GM12878 (cell line): ENCODE data around the gene ACACB. TPM values are rescaled to one million over a fixed set of nuclear protein-coding genes. Genes with fewer than 3 reads are reported as not detected.

Source experiments
- ATAC-seq: fragments of 200-7000 bp; cut with Tn5 transposase; 3 replicates; pipeline ENCODE4 v1.9.1; 2020; ENCODE audit warnings: mild to moderate bottlenecking, moderate library complexity
- BruUV-seq: library from RNA; stranded (reverse); fragments of 400-500 nt; replicated peaks from 2 replicates; lab custom pipeline; 2021; lab: Mats Ljungman, UMichigan
- CTCF ChIA-PET: fragments of 300-600 bp; sonication (Branson Sonifier 250); formaldehyde crosslinking; extraction: SDS; loops from one replicate; lab custom pipeline; 2021; ENCODE audit warnings: inconsistent platforms; lab: Yijun Ruan, JAX
- POLR2A ChIA-PET: fragments of 350-600 bp; formaldehyde crosslinking; extraction: SDS; loops from one replicate; lab custom pipeline; 2021; ENCODE audit warnings: inconsistent platforms; lab: Charles Lee
- RAD21 ChIA-PET: fragments of 300-600 bp; sonication (Branson Sonifier 250); formaldehyde crosslinking; loops from one replicate; lab custom pipeline; 2023; ENCODE audit warnings: antibody characterized with exemption; ENCODE audit not compliant: unreplicated experiment; lab: Charles Lee
- SMC1A ChIA-PET: fragments of 300-600 bp; sonication (Branson Sonifier 250); formaldehyde crosslinking; loops from one replicate; lab custom pipeline; 2023; ENCODE audit not compliant: unreplicated experiment, uncharacterized antibody; lab: Charles Lee
- DNase-seq: peaks from one replicate; pipeline ENCODE4 v3.0.0-alpha.2; 2011; ENCODE audit warnings: low read depth, low spot score
- FAIRE-seq: peaks from 3 replicates; lab custom pipeline; 2011; peaks lifted over from hg19 to GRCh38; lab: Jason Lieb, UNC
- H2AFZ ChIP-seq: 2 replicates; pipeline ENCODE4 v1.6.0; 2011; ENCODE audit warnings: low read depth, low read length, control low read depth; ENCODE audit not compliant: control insufficient read depth
- H3K27ac ChIP-seq: 2 replicates; pipeline ENCODE4 v1.5.1; 2011; ENCODE audit warnings: control low read depth; ENCODE audit not compliant: control insufficient read depth, insufficient read depth
- H3K27me3 ChIP-seq, 2 experiments: replicated peaks in 1 of 2; 2 replicates each; pipeline versions ENCODE4 v1.6.0 to v1.6.1; 2011; ENCODE audit warnings: low read length in 1 of 2; ENCODE audit not compliant: control insufficient read depth in 2 of 2, insufficient read depth in 2 of 2
- H3K36me3 ChIP-seq, 2 experiments: 2 replicates each; pipeline ENCODE4 v1.5.1; 2011; ENCODE audit warnings: low read length in 1 of 2; ENCODE audit not compliant: control insufficient read depth in 2 of 2, insufficient read depth in 2 of 2
- H3K4me1 ChIP-seq: 2 replicates; pipeline ENCODE4 v1.6.1; 2011; ENCODE audit warnings: mild to moderate bottlenecking, low read length, moderate library complexity, mixed read lengths; ENCODE audit not compliant: control insufficient read depth, insufficient read depth
- H3K4me2 ChIP-seq: 2 replicates; pipeline ENCODE4 v1.6.0; 2011; ENCODE audit warnings: control low read depth; ENCODE audit not compliant: control insufficient read depth, insufficient read depth
- H3K4me3 ChIP-seq: fragments of 200-600 bp; sonication (generic); 2 replicates; pipeline ENCODE4 v1.5.1; 2016
- H3K79me2 ChIP-seq: 2 replicates; pipeline ENCODE4 v1.6.0; 2011; ENCODE audit warnings: low read length; ENCODE audit not compliant: control insufficient read depth, insufficient read depth
- H3K9ac ChIP-seq: 2 replicates; pipeline ENCODE4 v1.8.0; 2011; ENCODE audit warnings: low read length, control low read depth, mixed read lengths; ENCODE audit not compliant: control insufficient read depth, insufficient read depth
- H3K9me3 ChIP-seq: replicated peaks from 3 replicates; pipeline ENCODE4 v1.5.1; 2011; ENCODE audit warnings: mild to moderate bottlenecking, low read length; ENCODE audit not compliant: control insufficient read depth, insufficient read depth
- H4K20me1 ChIP-seq: 2 replicates; pipeline ENCODE4 v1.6.0; 2011; ENCODE audit not compliant: control insufficient read depth, insufficient read depth
- BMI1 ChIP-seq: fragments of 450-650 bp; IDR thresholded peaks from 2 replicates; pipeline ENCODE4 v1.6.1; 2016; ENCODE audit warnings: mild to moderate bottlenecking, moderate library complexity, borderline replicate concordance
- EED ChIP-seq: sonication (generic); IDR thresholded peaks from 2 replicates; pipeline ENCODE4 v1.6.1; 2016; ENCODE audit warnings: antibody characterized with exemption, low read depth
- EP300 ChIP-seq, 2 experiments: fragments of 150-350 bp in 1 of 2; IDR thresholded peaks; 2 replicates each; pipeline ENCODE4 v1.6.1; 2011 to 2012; ENCODE audit warnings: low read depth in 2 of 2, low read length in 2 of 2, borderline replicate concordance in 1 of 2, improper control_type of control experiment in 1 of 2, inconsistent platforms in 1 of 2; ENCODE audit not compliant: control insufficient read depth in 1 of 2
- PRDM15 ChIP-seq: fragments of 450-650 bp; formaldehyde crosslinking; IDR thresholded peaks from 2 replicates; pipeline ENCODE4 v1.4.0; 2020; ENCODE audit warnings: mild to moderate bottlenecking, moderate library complexity
- SMARCA5 ChIP-seq: fragments of 450-650 bp; IDR thresholded peaks from 2 replicates; pipeline ENCODE4 v1.6.1; 2017; ENCODE audit warnings: mild to moderate bottlenecking
- ZNF217 ChIP-seq: fragments of 450-650 bp; IDR thresholded peaks from 2 replicates; pipeline ENCODE4 v1.6.1; 2017; ENCODE audit warnings: antibody characterized with exemption, mild to moderate bottlenecking
- WGBS: methylation state at CpG from one replicate; pipeline ENCODE4 v1.1.6; 2016; ENCODE audit warnings: low lambda C conversion rate; ENCODE audit not compliant: insufficient replicate concordance, insufficient coverage; ENCODE audit errors: missing lambda C conversion rate; 5-methylcytosine and 5-hydroxymethylcytosine counted together
- in situ Hi-C: fragments of 300-500 bp; cut with MboI; formaldehyde crosslinking; loops from 9 replicates; pipeline ENCODE4 v1.14.3; 2018; ENCODE audit warnings: mixed read lengths
- intact Hi-C: fragments of 100-400 bp; cut with micrococcal nuclease; formaldehyde crosslinking; loops from one replicate; pipeline ENCODE4 v1.14.2; 2022; ENCODE audit not compliant: unreplicated experiment
- polyA plus RNA-seq, 11 experiments: library from polyadenylated mRNA; depleted of rRNA in 4 of 11; unstranded in 6 of 11; stranded (reverse) in 5 of 11; fragments of >200 nt; fragmentation: Nextera tagmentation in 4 of 11; fragmentation: Illumina TruSeq in 1 of 11; extraction: Ambion mirVana in 4 of 11; extraction: Trizol in 1 of 11; gene quantifications; 1 replicate in 1 of 11; 2 replicates in 10 of 11; pipeline versions ENCODE4 v1.2.1 to v1.2.3, GENCODE V29; 2011 to 2016; ENCODE audit warnings: inconsistent platforms in 2 of 11, missing spikeins in 2 of 11, low read depth in 1 of 11
- total RNA-seq, 4 experiments: library from RNA; depleted of rRNA in 3 of 4; stranded (reverse); fragments of >200 nt in 3 of 4; fragmentation: Illumina TruSeq in 1 of 4; extraction: Trizol in 1 of 4; gene quantifications; 2 replicates each; pipeline versions ENCODE4 v1.2.1 to v1.2.3, GENCODE V29; 2013 to 2021
- TF ChIP-seq, protein P1 (sequence below): fragments of 450-650 bp; IDR thresholded peaks from 2 replicates; pipeline ENCODE4 v1.6.1; 2018; ENCODE audit warnings: borderline replicate concordance, mild to moderate bottlenecking; ENCODE audit not compliant: partially characterized antibody
- TF ChIP-seq, protein P2 (sequence below): fragments of 450-650 bp; IDR thresholded peaks from 2 replicates; pipeline ENCODE4 v1.6.1; 2016; ENCODE audit warnings: mild to moderate bottlenecking, moderate library complexity, borderline replicate concordance

ACACB gene
- total and polyA plus RNA-seq, 10 of the 15 experiments (the other 5 are each of a cell fraction or from before 2014, with no cell fraction given) = 0.05 to 1.9 (median 0.38) TPM; not detected in 2

DNA sequence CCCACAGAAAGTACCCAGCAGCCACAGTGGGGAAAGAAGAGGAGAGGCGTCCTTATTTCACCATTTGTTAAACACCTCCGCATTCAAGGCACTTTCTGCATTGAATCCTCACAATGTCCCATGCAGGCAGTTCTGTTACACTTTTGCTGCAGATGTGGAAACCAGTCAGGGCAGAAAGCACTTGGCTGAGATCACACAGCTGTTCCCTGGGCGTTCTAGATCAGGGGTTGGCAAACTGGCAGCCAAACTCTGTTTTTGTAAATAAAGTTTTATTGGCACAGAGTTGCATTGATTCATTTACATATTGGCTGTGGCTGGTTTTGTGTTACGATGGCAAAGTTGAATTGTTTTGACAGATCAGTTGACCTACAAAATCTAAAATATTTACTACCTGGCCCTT is 172.6 kb downstream of the ACACB start:
- FAIRE-seq = no peak

More for the DNA sequence above, 172.6 kb downstream of the ACACB start:
- 20% methylated on average over 4 of the region's 4 CpGs for WGBS
- ChIA-PET SMC1A (no interaction called here), POLR2A (no interaction called here), RAD21 (no interaction called here), CTCF (no interaction called here)
- Histone ChIP-seq H3K27me3 (peaks cover 1 to 3% of the 10 kb centered on the region in 2 experiments; a peak in 3 of 4 replicates), H3K9me3 (no peaks in the 10 kb centered on the region), H4K20me1 (no peaks in the 10 kb centered on the region), H3K36me3 (no peaks in the 10 kb centered on the region), H3K27ac (no peak overlapping the region), H3K79me2 (no peaks in the 10 kb centered on the region), H3K4me1 (no peaks in the 10 kb centered on the region), H3K4me2 (no peak overlapping the region), H3K4me3 (no peak overlapping the region), H3K9ac (no peak overlapping the region), H2AFZ (no peak overlapping the region)
- in situ Hi-C loops = no loop called here
- BruUV-seq = no TSS peak
- intact Hi-C loops = no loop called here
- no peak for ATAC-seq
- DNase-seq = no peak
- TF ChIP-seq, protein P1, sequence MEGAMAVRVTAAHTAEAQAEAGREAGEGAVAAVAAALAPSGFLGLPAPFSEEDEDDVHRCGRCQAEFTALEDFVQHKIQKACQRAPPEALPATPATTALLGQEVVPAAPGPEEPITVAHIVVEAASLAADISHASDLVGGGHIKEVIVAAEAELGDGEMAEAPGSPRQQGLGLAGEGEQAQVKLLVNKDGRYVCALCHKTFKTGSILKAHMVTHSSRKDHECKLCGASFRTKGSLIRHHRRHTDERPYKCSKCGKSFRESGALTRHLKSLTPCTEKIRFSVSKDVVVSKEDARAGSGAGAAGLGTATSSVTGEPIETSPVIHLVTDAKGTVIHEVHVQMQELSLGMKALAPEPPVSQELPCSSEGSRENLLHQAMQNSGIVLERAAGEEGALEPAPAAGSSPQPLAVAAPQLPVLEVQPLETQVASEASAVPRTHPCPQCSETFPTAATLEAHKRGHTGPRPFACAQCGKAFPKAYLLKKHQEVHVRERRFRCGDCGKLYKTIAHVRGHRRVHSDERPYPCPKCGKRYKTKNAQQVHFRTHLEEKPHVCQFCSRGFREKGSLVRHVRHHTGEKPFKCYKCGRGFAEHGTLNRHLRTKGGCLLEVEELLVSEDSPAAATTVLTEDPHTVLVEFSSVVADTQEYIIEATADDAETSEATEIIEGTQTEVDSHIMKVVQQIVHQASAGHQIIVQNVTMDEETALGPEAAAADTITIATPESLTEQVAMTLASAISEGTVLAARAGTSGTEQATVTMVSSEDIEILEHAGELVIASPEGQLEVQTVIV = no peak
- no peak for TF ChIP-seq PRDM15 (CRISPR knock-in tag)
- no peak for TF ChIP-seq EP300 (IDR thresholded peaks at IDR 0.05; ENCODE audit: borderline replicate concordance in 1 of 2, control insufficient read depth in 1 of 2, low read depth in 2 of 2, low read length in 2 of 2)
- no peak for TF ChIP-seq SMARCA5
- TF ChIP-seq, protein P2, sequence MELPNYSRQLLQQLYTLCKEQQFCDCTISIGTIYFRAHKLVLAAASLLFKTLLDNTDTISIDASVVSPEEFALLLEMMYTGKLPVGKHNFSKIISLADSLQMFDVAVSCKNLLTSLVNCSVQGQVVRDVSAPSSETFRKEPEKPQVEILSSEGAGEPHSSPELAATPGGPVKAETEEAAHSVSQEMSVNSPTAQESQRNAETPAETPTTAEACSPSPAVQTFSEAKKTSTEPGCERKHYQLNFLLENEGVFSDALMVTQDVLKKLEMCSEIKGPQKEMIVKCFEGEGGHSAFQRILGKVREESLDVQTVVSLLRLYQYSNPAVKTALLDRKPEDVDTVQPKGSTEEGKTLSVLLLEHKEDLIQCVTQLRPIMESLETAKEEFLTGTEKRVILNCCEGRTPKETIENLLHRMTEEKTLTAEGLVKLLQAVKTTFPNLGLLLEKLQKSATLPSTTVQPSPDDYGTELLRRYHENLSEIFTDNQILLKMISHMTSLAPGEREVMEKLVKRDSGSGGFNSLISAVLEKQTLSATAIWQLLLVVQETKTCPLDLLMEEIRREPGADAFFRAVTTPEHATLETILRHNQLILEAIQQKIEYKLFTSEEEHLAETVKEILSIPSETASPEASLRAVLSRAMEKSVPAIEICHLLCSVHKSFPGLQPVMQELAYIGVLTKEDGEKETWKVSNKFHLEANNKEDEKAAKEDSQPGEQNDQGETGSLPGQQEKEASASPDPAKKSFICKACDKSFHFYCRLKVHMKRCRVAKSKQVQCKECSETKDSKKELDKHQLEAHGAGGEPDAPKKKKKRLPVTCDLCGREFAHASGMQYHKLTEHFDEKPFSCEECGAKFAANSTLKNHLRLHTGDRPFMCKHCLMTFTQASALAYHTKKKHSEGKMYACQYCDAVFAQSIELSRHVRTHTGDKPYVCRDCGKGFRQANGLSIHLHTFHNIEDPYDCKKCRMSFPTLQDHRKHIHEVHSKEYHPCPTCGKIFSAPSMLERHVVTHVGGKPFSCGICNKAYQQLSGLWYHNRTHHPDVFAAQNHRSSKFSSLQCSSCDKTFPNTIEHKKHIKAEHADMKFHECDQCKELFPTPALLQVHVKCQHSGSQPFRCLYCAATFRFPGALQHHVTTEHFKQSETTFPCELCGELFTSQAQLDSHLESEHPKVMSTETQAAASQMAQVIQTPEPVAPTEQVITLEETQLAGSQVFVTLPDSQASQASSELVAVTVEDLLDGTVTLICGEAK = peak; percentile 62
- TF ChIP-seq ZNF217 = no peak
- no peak for TF ChIP-seq BMI1
- no peak for TF ChIP-seq EED
- TF ChIP-seq, all 136 proteins: peak for 1
